DND-41 (cell line): ENCODE data around the gene ECE2.

ENCODE experiments used
- EZH2 ChIP-seq: IDR thresholded peaks from 3 replicates; pipeline ENCODE4 v1.6.1; 2012; ENCODE audit warnings: borderline replicate concordance, low read depth, mild to moderate bottlenecking, moderate library complexity, low read length, inconsistent platforms; ENCODE audit not compliant: severe bottlenecking
- TF ChIP-seq, protein P1 (sequence below): IDR thresholded peaks from 2 replicates; pipeline ENCODE4 v1.5.1; 2012; ENCODE audit warnings: borderline replicate concordance, low read length, moderate library complexity, mild to moderate bottlenecking; ENCODE audit not compliant: poor library complexity, severe bottlenecking; ENCODE audit errors: extremely low read depth

DNA sequence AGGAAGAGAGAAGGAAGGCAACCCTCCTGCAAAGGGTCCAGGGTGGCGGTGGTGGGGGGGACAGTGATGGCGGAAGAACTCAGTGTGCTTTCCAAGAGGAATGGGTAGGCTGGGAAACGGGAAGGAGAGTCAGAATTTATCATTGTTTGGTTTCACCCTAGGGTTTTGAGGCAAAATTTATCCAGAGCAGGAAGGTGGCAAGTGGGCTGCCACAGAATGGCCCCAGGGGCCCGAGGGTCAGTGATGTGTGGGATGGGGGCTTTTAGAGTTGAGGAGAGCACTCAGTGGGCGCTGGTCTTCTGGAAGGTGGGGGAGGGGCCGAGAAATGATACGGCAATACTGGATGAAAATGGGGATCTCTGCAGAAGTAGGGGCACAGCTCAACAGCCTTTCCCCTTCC is 62.2 kb downstream of the ECE2 start:
- TF ChIP-seq, protein P1, sequence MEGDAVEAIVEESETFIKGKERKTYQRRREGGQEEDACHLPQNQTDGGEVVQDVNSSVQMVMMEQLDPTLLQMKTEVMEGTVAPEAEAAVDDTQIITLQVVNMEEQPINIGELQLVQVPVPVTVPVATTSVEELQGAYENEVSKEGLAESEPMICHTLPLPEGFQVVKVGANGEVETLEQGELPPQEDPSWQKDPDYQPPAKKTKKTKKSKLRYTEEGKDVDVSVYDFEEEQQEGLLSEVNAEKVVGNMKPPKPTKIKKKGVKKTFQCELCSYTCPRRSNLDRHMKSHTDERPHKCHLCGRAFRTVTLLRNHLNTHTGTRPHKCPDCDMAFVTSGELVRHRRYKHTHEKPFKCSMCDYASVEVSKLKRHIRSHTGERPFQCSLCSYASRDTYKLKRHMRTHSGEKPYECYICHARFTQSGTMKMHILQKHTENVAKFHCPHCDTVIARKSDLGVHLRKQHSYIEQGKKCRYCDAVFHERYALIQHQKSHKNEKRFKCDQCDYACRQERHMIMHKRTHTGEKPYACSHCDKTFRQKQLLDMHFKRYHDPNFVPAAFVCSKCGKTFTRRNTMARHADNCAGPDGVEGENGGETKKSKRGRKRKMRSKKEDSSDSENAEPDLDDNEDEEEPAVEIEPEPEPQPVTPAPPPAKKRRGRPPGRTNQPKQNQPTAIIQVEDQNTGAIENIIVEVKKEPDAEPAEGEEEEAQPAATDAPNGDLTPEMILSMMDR = no peak
- TF ChIP-seq EZH2 = no peak
